NCI-H82 treated with DMSO at 0.1 percent for 48 hours (cell line): Measurements from ENCODE around the gene PPP1R11.
A peak's percentile ranks its signal among the peaks of the same experiment; 100 is the strongest.
"Not testable (repeated sequence)": the region's sequence is repeated elsewhere in the genome, so short reads cannot be mapped to it uniquely, and the experiment has no call there.

Experiments used
- DNase-seq: peaks from one replicate; lab custom pipeline; 2025; ENCODE audit not compliant: unreplicated experiment; lab: John Stamatoyannopoulos, UW

PPP1R11 gene

DNA sequence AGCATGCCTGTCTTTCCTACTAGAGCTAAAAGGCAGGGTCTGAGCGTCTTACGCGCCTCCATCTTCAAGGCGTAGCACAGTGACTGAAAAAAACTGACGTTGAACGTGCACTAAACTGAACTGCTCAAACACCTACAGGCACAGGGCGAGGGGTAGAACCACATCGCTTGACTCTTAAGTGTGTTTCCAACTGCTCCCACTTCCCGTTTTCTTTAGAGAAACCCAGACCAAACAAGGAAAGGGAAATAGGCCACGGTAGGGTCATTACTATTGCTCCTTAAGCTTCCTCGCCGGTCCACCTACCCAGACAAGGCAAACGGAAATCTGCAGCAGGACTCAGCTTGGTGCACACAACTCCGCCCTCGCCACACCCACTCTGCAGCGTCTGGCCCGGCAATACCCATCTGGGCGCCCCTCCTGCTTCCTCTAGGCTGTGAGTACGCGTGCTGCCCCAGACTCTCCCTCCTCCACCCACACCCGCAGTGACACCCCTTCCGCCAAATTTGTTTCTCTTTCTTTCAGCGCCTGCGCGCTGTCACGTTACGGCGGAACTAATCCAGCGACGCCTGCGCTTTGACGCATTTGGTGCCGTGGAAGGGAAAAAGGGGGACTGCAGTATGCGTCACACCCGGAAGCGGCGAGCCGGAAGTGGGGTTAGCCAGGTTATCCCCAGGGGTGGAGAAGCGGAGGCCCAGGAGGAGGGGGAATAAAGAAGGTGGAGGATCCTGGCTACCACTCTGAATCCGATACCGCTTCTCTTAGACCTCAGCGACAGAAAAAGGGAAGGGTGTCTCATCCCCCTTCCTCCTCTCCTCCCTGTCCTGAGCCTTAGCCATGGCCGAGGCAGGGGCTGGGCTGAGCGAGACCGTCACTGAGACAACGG lies at the start of gene PPP1R11:
Gene PPP1R11 (plus strand): TSS at position 622 of the 883 bp plus-strand sequence. CDS start 213 bp downstream, at position 835.
- DNase-seq, result peak; percentile 100

- no peak for DNase-seq
Measured at GRCh38 chr6:30019819-30020218, 47.2 kb upstream of the PPP1R11 start.

DNA sequence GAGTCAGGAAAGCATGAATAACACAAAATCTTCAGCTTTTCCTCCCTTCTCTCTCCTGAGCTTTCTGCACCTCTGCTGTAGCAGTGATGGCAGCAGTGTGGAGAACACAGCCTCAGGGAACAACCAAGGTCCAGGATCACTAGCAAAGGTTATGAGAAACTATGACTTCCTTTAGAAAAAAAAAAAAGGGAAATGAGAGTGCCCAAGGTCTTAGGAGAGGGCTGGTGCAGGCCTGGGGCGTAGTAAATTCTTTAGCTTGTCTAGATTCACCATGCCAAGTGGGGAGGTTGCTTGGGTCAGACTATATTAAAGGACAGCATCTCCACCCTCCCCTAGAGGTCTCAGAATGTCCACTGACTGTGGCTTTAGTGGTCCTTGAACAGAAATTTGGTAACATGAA lies 46.4 kb upstream of the PPP1R11 start:
- DNase-seq, result no peak

GRCh38 chr6:30022189-30022588 lies 44.8 kb upstream of the PPP1R11 start:
- DNase-seq, result no peak

GRCh38 chr6:30022712-30023111 lies 44.3 kb upstream of the PPP1R11 start:
- not testable (repeated sequence) for DNase-seq

GRCh38 chr6:30025186-30025585 lies 41.8 kb upstream of the PPP1R11 start:
- DNase-seq, result no peak

DNA sequence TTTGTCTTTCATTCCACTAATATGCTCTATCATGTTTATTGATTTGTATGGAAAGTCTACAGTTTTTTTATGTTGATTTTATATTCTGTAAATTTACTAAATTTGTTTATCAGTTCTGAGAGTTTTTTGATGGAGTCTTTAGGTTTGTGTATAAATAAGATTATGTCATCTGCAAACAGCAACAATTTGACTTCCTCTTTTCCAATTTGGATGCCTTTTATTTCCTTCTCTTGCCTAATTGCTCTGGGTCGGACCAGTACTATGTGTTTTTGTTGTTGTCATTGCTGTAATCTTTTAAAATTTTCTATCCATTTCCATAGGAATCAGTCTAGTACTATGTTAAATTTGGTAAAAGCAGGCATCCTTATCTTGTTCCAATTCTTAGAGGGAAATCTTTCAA lies 37.4 kb upstream of the PPP1R11 start:
- no peak for DNase-seq

GRCh38 chr6:30031381-30031780 lies 35.6 kb upstream of the PPP1R11 start:
- no peak for DNase-seq

- not testable (repeated sequence) for DNase-seq
Measured at GRCh38 chr6:30033440-30033839, 33.6 kb upstream of the PPP1R11 start.

GRCh38 chr6:30035784-30036183 lies 31.2 kb upstream of the PPP1R11 start:
- no peak for DNase-seq

DNA sequence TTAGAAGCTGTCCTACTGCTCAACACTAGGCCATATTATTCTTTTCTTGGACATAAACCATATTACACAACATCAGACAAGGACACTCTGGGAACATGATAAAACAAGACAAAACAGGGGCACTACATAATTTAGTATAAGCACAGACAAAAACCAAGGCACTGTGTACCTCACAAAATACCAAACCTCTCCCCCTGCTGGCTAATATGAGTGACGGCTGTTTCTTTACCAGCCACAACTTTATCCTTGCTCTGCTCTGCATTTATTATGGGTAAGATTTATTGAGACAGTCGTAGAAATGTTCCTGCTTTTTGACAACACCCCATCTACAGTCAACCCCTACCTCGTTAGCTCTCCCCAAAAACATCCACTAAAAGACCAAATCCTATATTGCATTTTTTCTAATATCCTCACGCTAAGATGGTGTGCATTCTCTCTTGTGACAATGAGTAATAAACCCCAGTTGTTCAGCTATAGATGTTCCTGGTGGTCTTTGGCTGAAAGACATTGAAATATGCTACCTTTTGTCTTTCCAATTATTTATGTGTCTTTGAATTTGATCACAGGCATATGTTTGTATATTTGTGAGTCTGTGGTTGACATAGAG lies 29.7 kb upstream of the PPP1R11 start:
- peak; percentile 17 for DNase-seq

GRCh38 chr6:30041221-30041620 lies 25.8 kb upstream of the PPP1R11 start:
- no peak for DNase-seq

- no peak for DNase-seq
Measured at GRCh38 chr6:30041821-30042220, 25.2 kb upstream of the PPP1R11 start.

GRCh38 chr6:30042476-30042875 lies 24.5 kb upstream of the PPP1R11 start:
- DNase-seq, result peak; percentile 49

DNA sequence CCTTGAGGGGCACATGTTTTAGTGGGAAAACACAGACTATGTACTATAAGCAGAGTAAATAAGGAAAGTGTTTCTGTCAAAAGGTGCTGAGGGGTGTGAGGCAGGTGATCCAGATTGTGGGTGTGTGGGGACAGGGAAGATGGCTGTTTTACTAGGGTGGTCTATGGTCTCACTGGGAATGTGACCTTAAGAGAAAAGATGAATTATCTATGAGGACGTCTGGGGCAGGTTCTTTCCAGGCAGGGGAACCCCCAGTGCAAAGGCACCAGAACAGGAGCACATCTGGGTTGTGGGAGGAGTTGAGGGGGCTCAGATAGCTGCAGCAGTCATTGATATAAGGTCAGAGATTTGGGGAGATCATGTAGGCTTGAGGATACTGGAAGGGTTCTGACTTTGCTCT lies 24.1 kb upstream of the PPP1R11 start:
- DNase-seq, result no peak

GRCh38 chr6:30043744-30044143 lies 23.3 kb upstream of the PPP1R11 start:
- DNase-seq, result no peak

- DNase-seq, result no peak
Measured at GRCh38 chr6:30044630-30045029, 22.4 kb upstream of the PPP1R11 start.

DNA sequence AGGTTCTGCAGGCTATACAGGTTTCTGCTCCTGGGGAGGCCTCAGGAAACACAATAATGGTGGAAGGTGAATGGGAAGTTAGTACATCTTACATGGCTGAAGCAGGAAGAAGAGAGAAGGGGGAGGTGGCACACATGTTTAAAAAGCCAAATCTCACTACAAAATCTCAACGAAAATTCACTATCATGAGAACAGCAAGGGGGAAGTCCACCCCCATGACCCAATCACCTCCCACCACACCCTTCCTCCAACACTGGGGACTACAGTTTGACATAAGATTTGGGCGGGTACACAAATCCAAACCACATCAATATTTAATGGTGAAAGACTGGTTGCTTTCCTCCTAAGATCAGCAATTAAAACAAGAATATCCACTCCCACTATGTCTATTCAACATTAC lies 19.8 kb upstream of the PPP1R11 start:
- DNase-seq, result no peak

DNA sequence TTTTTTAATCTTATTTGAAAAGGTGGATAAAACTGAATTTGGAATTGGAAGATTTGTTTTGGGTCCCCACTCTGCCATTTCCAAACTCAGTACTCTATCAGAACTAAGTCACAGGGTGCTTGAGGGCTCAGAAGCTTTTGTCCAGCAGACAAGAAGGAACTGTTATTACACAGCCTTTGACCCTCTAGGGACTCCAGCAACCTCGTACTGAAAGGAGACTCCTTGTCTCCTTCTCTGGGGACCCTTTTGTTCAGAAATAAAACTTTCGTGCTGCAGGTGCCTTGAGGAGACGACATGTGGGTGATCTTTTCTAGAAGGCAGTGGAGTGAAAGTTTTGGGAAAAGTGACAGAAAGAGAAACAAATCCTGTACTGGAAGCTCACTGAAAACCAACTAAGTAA lies 13.3 kb upstream of the PPP1R11 start:
- no peak for DNase-seq

GRCh38 chr6:30055513-30055912 lies 11.5 kb upstream of the PPP1R11 start:
- no peak for DNase-seq

DNA sequence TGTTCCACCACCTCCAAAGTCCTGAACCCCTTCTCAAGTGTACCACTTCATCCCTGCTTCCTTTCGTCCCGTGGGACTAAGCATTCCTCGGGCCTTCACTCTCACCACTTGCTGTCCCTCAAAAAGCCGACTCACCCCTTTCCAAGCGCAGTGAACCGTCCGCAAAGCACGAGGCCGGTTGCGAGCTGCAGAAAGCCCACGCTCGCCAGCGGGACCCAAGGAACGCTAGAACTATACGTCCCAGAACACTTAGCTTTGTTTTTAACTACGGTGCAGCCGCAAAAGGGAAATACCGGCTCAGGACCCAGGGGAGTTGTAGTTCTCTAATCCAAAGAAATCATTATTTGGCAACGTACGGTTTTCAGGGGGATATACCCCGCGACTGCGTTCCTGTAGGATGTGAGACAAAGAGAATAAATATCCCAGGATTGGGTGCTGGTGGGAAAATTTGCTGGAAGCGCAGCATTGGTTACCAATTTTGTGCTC lies 6.3 kb upstream of the PPP1R11 start:
- no peak for DNase-seq
